Motor neuron (in vitro differentiated cells): ENCODE data around the gene PSMB10. TPM values are rescaled to one million over a fixed set of nuclear protein-coding genes. Genes with fewer than 3 reads are reported as not detected.

Experiments used
- ATAC-seq, 8 experiments: fragments of 200-7000 bp; cut with Tn5 transposase; replicated peaks in 6 of 8; 2 replicates each; pipeline ENCODE4 v1.8.0; 2021; ENCODE audit warnings: mild to moderate bottlenecking in 8 of 8, moderate library complexity in 8 of 8
- H3K27ac ChIP-seq, 2 donors: fragments of 250-450 bp; sonication (Bioruptor Pico); 2 replicates each; pipeline ENCODE4 v1.9.0; 2021; ENCODE audit warnings: antibody characterized with exemption in 2 of 2, mild to moderate bottlenecking in 2 of 2, moderate library complexity in 1 of 2
- H3K4me1 ChIP-seq, 2 donors: fragments of 250-450 bp; sonication (Bioruptor Pico); replicated peaks in 1 of 2; 2 replicates each; pipeline ENCODE4 v1.6.1; 2021; ENCODE audit warnings: antibody characterized with exemption in 2 of 2, mild to moderate bottlenecking in 2 of 2, moderate library complexity in 1 of 2
- H3K4me3 ChIP-seq, 5 donors: fragments of 250-450 bp; sonication (Bioruptor Pico); 2 replicates each; pipeline ENCODE4 v1.9.0; 2021; ENCODE audit warnings: antibody characterized with exemption in 5 of 5, mild to moderate bottlenecking in 5 of 5, moderate library complexity in 4 of 5
- WGBS, 10 experiments: fragments of 450-650 bp; shearing (Covaris generic); methylation state at CpG; one replicate each; pipeline ENCODE4 v1.0.0; 2022; 5-methylcytosine and 5-hydroxymethylcytosine counted together
- in situ Hi-C, 9 experiments: fragments of 400-800 bp; cut with MboI; loops; one replicate each; pipeline ENCODE4 v1.15.0; 2021; ENCODE audit warnings: low sequenced_read_pairs in 9 of 9, low pct_unique_long_range_greater_than_20kb in 2 of 9; ENCODE audit not compliant: unreplicated experiment in 9 of 9
- total RNA-seq, 8 experiments: library from RNA; unstranded; fragments of 300-600 nt; gene quantifications; 2 replicates each; pipeline versions ENCODE4 v1.2.3 to v1.2.4, GENCODE V29; 2022

Gene PSMB10
- total RNA-seq, 8 experiments from 2014 or later, result 22.7 to 134 (median 36.9) TPM

GRCh38 chr16:67959536-67960329, 23.1 kb upstream of the PSMB10 start:
- 45 to 93% (median 80%) methylated on average over 1 to 5 of the region's 11 CpGs; no CpG with 5 or more reads in 5 of the 10 experiments for WGBS, 10 experiments
- no peaks in the 10 kb centered on the region for H3K4me1 ChIP-seq
- in situ Hi-C loops, result no loop called here
- no peak overlapping the region for H3K27ac ChIP-seq
- H3K4me3 ChIP-seq, result no peak overlapping the region
- ATAC-seq, result peak in 6 of 8 experiments; percentile 20 to 94 (median 58)

- in situ Hi-C loops, result no loop called here
- no peaks in the 10 kb centered on the region for H3K4me1 ChIP-seq
- no peak overlapping the region for H3K27ac ChIP-seq
- ATAC-seq, result no peak
- WGBS, 10 experiments, result 90 to 100% (median 93%) methylated on average over 1 to 6 of the region's 9 CpGs; no CpG with 5 or more reads in 5 of the 10 experiments
- no peak overlapping the region for H3K4me3 ChIP-seq
Observed at GRCh38 chr16:67957622-67958021, 21.0 kb upstream of the PSMB10 start.

GRCh38 chr16:67954421-67955196, 18.0 kb upstream of the PSMB10 start:
- WGBS, 10 experiments, result 47 to 100% (median 91%) methylated on average over 1 to 6 of the region's 10 CpGs; no CpG with 5 or more reads in 4 of the 10 experiments
- ATAC-seq, result no peak
- no peaks in the 10 kb centered on the region for H3K4me1 ChIP-seq
- H3K27ac ChIP-seq, result no peak overlapping the region
- no peak overlapping the region for H3K4me3 ChIP-seq
- in situ Hi-C loops, result no loop called here

GRCh38 chr16:67953641-67954375, 17.2 kb upstream of the PSMB10 start:
- ATAC-seq, result no peak
- 70 to 100% (median 96%) methylated on average over 1 to 6 of the region's 8 CpGs for WGBS, 10 experiments
- no peaks in the 10 kb centered on the region for H3K4me1 ChIP-seq
- H3K27ac ChIP-seq, result no peak overlapping the region
- in situ Hi-C loops, result no loop called here
- no peak overlapping the region for H3K4me3 ChIP-seq

GRCh38 chr16:67951485-67951884, 14.8 kb upstream of the PSMB10 start:
- in situ Hi-C loops, result no loop called here
- WGBS, 10 experiments, result 80 to 100% (median 100%) methylated on average over 1 to 2 of the region's 12 CpGs; no CpG with 5 or more reads in 7 of the 10 experiments
- Histone ChIP-seq H3K27ac (no peak overlapping the region), H3K4me1 (no peaks in the 10 kb centered on the region), H3K4me3 (no peak overlapping the region)
- peak in 2 of 8 experiments; percentile 40 to 46 for ATAC-seq

- ATAC-seq, result no peak
- in situ Hi-C loops, result no loop called here
- Histone ChIP-seq H3K4me3 (no peak overlapping the region), H3K4me1 (no peaks in the 10 kb centered on the region), H3K27ac (no peak overlapping the region)
- WGBS, 10 experiments, result 87 to 92% (median 90%) methylated on average over 4 to 7 of the region's 16 CpGs; no CpG with 5 or more reads in 7 of the 10 experiments
Observed at GRCh38 chr16:67950335-67950843, 13.7 kb upstream of the PSMB10 start.

- Histone ChIP-seq H3K27ac (no peak overlapping the region), H3K4me3 (no peak overlapping the region), H3K4me1 (peaks cover 0 to under 1% of the 10 kb centered on the region in 2 donors)
- ATAC-seq, result no peak
- in situ Hi-C loops, result no loop called here
- 82% methylated on average over 2 of the region's 11 CpGs; no CpG with 5 or more reads in 9 of the 10 experiments for WGBS, 10 experiments
Observed at GRCh38 chr16:67949645-67950044, 13.0 kb upstream of the PSMB10 start.

- no peak overlapping the region for H3K27ac ChIP-seq
- in situ Hi-C loops, result no loop called here
- WGBS, 10 experiments, result 25 to 100% (median 93%) methylated on average over 1 to 6 of the region's 15 CpGs; no CpG with 5 or more reads in 7 of the 10 experiments
- H3K4me3 ChIP-seq, result no peak overlapping the region
- ATAC-seq, result peak in 1 of 8 experiments; percentile 9
- H3K4me1 ChIP-seq, result peaks cover 10 to 12% of the 10 kb centered on the region in 2 donors
Observed at GRCh38 chr16:67948015-67948414, 11.4 kb upstream of the PSMB10 start.

- H3K4me1 ChIP-seq, result peaks cover 10 to 12% of the 10 kb centered on the region in 2 donors
- H3K4me3 ChIP-seq, result no peak overlapping the region
- in situ Hi-C loops, result no loop called here
- no peak for ATAC-seq
- 92 to 100% (median 94%) methylated on average over 1 to 7 of the region's 28 CpGs; no CpG with 5 or more reads in 7 of the 10 experiments for WGBS, 10 experiments
- H3K27ac ChIP-seq, result no peak overlapping the region
Observed at GRCh38 chr16:67946966-67947558, 10.4 kb upstream of the PSMB10 start.

GRCh38 chr16:67946128-67946569, 9.5 kb upstream of the PSMB10 start:
- in situ Hi-C loops, result no loop called here
- WGBS, 10 experiments, result 91 to 100% methylated on average over 2 to 8 of the region's 20 CpGs; no CpG with 5 or more reads in 8 of the 10 experiments
- Histone ChIP-seq H3K27ac (no peak overlapping the region), H3K4me1 (peaks cover 10 to 12% of the 10 kb centered on the region in 2 donors), H3K4me3 (no peak overlapping the region)
- ATAC-seq, result no peak

GRCh38 chr16:67945392-67945933, 8.8 kb upstream of the PSMB10 start:
- peak in 2 of 8 experiments; percentile 4 to 7 for ATAC-seq
- Histone ChIP-seq H3K4me3 (no peak overlapping the region), H3K4me1 (peaks cover 10 to 12% of the 10 kb centered on the region in 2 donors), H3K27ac (no peak overlapping the region)
- in situ Hi-C loops, result no loop called here
- 60 to 100% (median 100%) methylated on average over 2 to 13 of the region's 24 CpGs; no CpG with 5 or more reads in 6 of the 10 experiments for WGBS, 10 experiments
